ENCODE measurements around the gene SLC25A42.

GRCh38 chr19:19043881-19044280, 19.9 kb upstream of the SLC25A42 start:
- no peak for TF ChIP-seq CTCF (conservative IDR thresholded peaks at IDR 0.05; ENCODE audit: low read depth, low read length)
- no peak for TF ChIP-seq POLR2A (IDR thresholded peaks at IDR 0.05; ENCODE audit: low read depth, low read length)
- no peak for TF ChIP-seq SMC3 (IDR thresholded peaks at IDR 0.05; ENCODE audit: low read depth, low read length)
- no peak for TF ChIP-seq BHLHE40 (IDR thresholded peaks at IDR 0.05; ENCODE audit: low read depth, low read length)
- no peak for TF ChIP-seq RAD21 (IDR thresholded peaks at IDR 0.05; ENCODE audit: low read length)
- TF ChIP-seq CEBPB (IDR thresholded peaks at IDR 0.05; ENCODE audit: low read depth, low read length) = no peak
- no peak for TF ChIP-seq ELK1 (IDR thresholded peaks at IDR 0.05; ENCODE audit: borderline replicate concordance, low read depth, low read length)
